GM21723 (cell line): Measurements from ENCODE around the gene KRTDAP.

ENCODE experiments used
- ATAC-seq: cut with Tn5 transposase; IDR thresholded peaks from one replicate; pipeline ENCODE4 v1.9.1; 2021; ENCODE audit warnings: mild to moderate bottlenecking, moderate library complexity; ENCODE audit not compliant: unreplicated experiment

Gene KRTDAP, protein sequence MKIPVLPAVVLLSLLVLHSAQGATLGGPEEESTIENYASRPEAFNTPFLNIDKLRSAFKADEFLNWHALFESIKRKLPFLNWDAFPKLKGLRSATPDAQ

DNA sequence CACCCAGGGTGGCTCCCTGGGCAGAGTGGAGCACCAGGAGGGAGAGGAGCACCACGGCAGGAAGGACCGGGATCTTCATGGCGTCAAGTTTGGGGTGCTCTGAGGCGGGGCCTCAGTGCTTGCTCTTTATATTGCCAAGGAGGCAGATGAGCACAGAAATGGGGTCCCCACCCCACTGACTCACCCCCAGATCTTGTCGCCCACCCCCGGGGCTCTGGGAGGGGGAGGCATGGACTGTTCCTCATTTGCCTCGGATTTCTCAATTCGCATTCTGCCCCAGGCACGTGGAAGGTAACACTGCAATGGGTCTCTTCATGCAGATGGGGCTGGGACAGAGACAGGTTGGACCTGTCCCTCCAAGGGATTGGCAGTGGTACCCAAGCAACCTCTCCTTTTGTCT lies at the start of gene KRTDAP:
KRTDAP (minus strand) TSS at position 101 of the 400 bp plus-strand sequence; CDS start at position 79, 22 bp downstream.
- no peak for ATAC-seq

GRCh38 chr19:35539850-35540249 lies 49.6 kb upstream of the KRTDAP start:
- no peak for ATAC-seq

DNA sequence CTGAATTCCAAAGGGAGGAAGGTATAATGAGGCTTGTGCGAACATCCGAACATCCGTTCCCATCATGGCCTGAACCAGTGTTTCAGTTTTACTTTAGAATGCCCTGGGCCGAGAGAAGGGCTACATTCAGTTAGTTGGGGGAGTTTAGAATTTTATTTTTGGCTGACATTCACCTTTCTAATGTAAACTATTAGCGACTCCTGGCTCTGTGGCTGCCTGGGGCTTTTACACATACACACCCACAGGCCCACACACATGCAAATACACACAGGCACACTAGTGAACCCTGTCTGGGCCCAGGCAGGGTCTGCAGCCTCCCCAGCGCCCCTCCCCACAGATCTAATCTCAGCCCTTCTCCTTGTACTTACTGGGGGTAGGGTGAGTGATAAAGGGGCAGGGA lies 49.0 kb upstream of the KRTDAP start:
- ATAC-seq: no peak

- no peak for ATAC-seq
Observed at GRCh38 chr19:35534803-35535480, 44.7 kb upstream of the KRTDAP start.

DNA sequence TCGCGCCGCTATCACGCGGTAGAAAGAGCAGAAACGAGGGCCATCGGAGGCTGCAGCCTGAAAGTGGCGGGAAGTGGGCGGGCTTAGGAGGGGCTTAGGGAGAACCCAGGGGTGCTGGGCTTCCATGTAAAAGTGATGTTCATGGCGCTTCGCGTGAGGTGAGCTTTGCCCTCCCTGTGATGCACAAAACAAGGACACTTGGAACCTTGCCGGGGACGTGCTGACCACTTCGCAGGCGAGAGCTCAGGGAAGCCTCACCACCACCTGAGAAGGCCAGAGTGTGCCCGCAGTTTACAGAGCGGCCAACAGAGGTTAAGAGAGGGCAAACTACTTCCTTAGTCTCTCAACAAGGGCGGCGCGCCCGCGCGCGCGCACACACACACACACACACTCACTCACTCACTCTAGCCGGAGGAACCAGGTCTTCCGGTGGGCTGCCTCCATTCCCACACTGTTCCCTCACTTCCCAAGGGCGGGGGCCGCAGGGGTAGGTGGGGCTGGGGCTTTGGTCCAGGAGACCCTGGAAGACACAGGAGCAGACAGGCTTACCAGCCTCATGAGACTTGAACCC lies 43.6 kb upstream of the KRTDAP start:
- no peak for ATAC-seq

DNA sequence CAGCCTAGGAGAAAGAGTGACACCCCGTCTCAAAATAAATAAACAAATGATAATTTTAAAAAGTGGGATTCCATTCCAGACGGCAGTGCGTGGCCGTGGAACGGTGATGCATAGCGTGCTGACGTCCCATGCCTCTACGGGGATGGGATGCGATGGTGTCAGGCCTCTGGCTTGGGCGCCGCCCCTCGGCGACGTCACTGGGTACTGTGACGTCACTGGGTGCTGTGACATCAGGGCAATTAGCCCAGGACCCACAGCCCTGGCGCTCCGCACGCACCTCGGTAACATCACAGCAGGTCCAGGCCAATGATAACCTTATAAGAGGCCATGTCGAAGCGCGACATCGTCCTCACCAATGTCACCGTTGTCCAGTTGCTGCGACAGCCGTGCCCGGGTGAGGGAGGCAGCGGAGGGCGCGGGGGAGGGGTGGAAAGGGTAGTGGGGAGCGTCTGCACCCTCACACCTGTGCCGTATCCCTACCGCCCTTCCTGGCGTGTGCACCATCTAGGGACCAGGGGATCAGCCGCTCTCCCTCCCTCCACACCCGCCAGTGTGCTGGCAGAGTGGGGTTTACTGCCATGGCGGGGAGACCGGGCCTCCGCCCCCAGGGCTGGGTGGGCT lies 43.0 kb upstream of the KRTDAP start, which contains the start of gene GAPDHS:
GAPDHS (plus strand) TSS at position 256 of the 621 bp plus-strand sequence; CDS start at position 328, 72 bp downstream.
- ATAC-seq: no peak

- ATAC-seq: no peak
Observed at GRCh38 chr19:35531291-35531690, 41.0 kb upstream of the KRTDAP start.

GRCh38 chr19:35529241-35530218 lies 39.3 kb upstream of the KRTDAP start:
- ATAC-seq: no peak

DNA sequence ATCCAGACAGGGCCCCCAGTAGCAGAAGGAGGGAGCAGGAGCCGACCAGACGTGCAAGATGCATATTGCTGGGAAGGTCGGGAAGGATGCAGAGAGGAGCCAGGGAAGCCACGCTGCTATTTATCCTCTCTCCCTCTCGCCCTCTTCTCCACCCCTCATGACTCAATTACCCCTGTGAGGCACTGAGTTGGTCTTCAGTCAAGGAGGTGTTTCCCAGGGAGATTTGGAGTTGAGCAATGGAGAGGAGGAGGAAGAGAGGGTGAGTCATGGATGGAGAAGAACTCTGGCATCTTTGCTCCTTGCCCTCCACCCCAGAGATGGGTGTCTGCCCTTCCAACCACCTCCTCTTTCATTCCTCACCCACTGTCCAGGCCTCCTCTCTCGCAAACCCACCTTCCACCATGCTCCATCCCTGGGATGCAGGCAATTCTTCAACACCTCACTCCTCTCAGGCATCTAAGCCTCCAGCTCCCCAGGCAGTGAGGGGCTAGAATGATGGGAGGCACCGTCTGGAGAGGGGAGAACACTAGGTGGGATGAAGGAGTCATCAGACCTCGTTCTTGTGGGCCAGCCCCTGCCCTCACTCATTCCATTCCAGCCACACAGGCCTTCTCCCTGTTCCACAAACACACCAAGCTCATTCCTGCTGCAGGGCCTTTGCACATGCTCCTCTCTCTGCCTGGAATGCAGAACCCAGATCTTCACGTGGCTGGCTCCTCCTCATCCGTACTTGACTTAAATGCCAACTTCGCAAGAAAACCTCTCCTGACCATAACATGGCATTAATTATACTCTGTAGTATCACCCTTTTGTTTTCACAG lies 38.2 kb upstream of the KRTDAP start, which contains the start of gene SBSN:
SBSN (minus strand) TSS at position 94 of the 821 bp plus-strand sequence; CDS start at position 64, 30 bp downstream.
- no peak for ATAC-seq

GRCh38 chr19:35525873-35526272 lies 35.6 kb upstream of the KRTDAP start:
- no peak for ATAC-seq

GRCh38 chr19:35524181-35524837 lies 34.0 kb upstream of the KRTDAP start:
- ATAC-seq: no peak

DNA sequence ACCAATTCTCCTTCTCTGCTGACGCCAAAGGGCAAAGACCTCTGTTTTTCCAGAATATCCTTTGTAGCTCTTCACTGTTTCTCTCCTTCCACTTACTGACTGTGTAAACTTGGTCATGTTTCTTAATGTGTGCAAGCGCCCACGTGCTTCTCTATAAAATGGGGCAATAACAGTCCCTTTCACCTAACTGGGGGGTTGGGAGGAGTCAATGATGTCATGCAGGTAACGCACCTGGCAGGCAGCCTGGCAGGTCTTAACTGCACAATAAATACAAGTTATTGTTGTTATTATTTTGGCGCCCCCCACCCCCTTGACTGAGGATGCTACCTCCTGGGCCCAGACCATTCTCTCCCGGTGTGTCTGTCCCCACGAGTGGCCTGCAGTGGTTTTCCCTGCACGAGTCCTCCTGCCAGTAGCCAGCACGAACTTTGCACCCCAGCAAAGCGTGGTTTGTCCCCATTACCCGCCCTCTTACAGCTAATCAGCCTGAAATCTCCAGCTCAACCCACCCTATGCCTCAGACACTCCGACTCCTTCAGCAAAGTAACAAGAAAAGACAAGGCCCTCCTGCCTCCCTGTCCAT lies 32.6 kb upstream of the KRTDAP start:
- no peak for ATAC-seq

DNA sequence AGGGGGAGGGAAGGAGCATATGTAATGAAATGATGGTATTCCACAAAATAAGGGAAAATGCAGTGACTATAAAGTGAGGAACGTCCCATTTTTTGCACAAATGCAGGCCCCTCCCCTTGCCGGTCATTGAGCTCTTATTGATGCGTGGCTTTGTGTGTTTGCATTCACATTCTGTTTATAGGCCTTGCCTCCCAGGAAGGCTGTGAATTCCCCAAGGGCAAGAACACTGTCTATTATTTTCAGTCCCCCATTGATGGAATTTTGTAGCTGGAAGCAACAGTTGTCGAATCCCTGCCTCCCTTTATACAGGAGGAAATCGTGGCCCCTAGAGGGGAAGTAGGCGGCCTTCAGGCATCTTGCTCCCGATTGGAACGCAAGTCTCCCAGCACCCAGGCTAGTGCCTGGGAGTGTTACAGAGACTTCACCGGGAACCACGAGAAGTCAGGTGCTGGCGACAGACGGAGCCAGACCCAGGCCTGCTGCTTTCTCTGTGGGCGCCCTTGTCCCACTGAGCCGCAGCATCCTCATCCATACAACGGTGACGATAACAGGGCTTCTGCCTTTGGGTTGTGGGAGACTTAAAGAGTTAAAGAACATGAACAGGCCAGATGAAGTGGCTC lies 31.0 kb upstream of the KRTDAP start:
- no peak for ATAC-seq

- no peak for ATAC-seq
Observed at GRCh38 chr19:35519291-35519690, 29.0 kb upstream of the KRTDAP start.

- no peak for ATAC-seq
Observed at GRCh38 chr19:35518313-35518712, 28.0 kb upstream of the KRTDAP start.

- no peak for ATAC-seq
Observed at GRCh38 chr19:35517342-35517741, 27.1 kb upstream of the KRTDAP start.

DNA sequence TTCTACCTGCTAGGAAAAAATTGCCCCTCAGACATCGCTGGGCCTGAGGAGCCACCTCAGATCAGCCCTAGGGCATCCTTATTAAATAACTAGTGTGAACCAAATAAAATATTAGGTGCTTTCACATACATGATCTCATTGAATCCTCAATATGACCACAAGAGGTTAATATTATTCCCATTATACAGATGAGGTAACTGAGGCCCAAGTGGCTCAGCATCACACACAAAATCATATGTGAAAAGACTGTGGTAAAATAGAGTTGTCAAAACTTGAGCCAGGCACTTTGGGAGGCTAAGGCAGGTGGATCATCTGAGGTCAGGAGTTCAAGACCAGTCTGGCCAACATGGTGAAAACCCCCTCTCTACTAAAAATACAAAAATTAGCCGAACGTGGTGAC lies 26.0 kb upstream of the KRTDAP start:
- no peak for ATAC-seq

GRCh38 chr19:35514282-35514809 lies 24.1 kb upstream of the KRTDAP start:
- ATAC-seq: no peak
